GM21619 (cell line): ENCODE results near the gene ZNF280D.
A peak's percentile ranks its signal among the peaks of the same experiment; 100 is the strongest.
"Not testable (repeated sequence)": the region's sequence is repeated elsewhere in the genome, so short reads cannot be mapped to it uniquely, and the experiment has no call there.

Experiments
- ATAC-seq: cut with Tn5 transposase; IDR thresholded peaks from one replicate; pipeline ENCODE4 v1.9.1; 2021; ENCODE audit not compliant: unreplicated experiment

ZNF280D gene, protein sequence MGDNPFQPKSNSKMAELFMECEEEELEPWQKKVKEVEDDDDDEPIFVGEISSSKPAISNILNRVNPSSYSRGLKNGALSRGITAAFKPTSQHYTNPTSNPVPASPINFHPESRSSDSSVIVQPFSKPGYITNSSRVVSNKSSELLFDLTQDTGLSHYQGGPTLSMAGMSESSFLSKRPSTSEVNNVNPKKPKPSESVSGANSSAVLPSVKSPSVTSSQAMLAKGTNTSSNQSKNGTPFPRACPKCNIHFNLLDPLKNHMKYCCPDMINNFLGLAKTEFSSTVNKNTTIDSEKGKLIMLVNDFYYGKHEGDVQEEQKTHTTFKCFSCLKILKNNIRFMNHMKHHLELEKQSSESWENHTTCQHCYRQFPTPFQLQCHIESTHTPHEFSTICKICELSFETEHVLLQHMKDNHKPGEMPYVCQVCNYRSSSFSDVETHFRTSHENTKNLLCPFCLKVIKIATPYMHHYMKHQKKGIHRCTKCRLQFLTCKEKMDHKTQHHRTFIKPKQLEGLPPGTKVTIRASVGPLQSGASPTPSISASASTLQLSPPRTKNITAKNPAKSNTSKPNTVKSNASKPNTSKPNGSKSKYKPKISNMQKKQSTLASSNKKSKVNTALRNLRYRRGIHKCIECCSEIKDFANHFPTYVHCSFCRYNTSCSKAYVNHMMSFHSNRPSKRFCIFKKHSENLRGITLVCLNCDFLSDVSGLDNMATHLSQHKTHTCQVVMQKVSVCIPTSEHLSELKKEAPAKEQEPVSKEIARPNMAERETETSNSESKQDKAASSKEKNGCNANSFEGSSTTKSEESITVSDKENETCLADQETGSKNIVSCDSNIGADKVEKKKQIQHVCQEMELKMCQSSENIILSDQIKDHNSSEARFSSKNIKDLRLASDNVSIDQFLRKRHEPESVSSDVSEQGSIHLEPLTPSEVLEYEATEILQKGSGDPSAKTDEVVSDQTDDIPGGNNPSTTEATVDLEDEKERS

DNA sequence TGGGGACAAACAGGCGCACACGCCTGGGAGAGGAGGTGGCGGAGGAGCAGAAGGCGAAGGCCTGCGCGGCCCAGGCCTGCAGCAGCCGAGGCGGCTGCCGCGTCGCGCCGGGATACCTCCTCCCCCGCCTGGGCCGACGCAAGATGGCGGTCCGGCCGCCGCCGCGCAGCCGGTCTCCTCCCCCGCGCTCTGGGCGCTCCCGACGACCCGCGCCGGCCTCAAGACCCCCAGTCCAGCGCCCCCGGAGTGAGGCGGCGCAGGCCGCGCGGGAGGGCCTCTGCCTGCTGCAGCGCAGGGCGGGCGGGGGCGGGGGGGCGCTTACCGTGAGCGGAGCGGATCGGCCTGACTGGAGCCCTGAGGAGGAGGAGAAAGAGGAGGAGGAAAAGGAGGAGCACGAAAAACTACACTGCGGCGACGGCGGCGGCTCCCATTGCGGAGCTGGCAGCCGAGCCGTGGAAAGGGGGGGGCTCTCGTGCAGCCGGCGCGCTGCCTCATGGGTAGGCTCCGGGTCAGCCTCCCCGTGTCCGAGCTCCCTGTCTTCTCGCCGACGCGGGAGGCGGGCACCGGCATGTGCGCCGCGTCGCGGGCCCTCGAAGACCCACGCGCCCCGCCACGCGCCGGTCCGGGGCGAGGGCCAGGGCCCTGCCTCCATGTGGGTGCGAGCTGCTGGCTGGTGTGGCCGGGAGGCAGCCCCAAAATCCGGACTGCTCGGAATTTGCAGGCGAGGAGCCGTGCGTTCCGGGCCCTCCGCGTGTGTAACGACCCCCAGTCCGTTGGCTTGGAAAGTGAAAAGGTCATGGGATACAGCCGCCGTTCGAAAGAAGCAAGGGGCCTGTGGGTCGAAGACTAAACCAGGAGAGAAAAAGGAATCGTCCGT is at the start of gene ZNF280D:
Gene ZNF280D (minus strand): TSS at position 374 of the 877 bp plus-strand sequence. CDS start 26,400 bp downstream, outside the sequence.
- peak; percentile 66 for ATAC-seq

DNA sequence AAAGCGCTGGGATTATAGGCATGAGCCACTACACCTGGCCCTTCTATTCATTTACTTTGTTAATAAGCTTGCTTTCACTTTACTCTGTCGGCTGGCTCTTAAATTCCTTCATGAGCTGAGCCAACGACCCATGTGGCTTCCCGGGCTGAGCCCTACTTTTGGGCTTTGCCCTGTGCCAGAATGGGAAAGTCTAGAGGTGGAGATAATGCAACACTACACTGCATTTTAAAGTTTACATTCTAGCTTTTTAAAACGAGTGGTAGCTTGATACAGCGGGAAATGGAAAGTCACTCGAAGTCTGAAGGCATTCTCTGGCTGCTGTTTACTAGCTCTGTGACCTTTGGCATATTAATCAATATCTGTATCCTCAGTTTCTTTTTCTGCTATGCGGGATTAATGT is 49.0 kb upstream of the ZNF280D start:
- ATAC-seq, result no peak

DNA sequence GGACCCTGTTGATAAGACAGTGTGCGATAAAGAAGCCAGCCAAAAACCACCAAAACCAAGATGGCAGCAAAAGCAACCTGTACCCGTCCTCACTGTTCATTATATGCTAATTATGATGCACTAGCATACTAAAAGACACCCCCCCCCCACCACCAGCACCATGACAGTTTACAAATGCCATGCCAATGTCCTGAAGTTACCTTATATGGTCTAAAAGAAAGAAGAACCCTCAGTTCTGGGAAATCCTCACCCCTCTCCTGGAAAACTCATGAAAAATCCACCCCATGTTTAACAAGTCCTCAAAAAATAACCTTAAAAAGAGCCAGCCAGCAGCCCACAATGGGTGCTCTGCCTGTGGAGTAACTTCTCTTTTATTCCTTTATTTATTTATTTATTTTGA is 48.4 kb upstream of the ZNF280D start:
- ATAC-seq, result no peak

DNA sequence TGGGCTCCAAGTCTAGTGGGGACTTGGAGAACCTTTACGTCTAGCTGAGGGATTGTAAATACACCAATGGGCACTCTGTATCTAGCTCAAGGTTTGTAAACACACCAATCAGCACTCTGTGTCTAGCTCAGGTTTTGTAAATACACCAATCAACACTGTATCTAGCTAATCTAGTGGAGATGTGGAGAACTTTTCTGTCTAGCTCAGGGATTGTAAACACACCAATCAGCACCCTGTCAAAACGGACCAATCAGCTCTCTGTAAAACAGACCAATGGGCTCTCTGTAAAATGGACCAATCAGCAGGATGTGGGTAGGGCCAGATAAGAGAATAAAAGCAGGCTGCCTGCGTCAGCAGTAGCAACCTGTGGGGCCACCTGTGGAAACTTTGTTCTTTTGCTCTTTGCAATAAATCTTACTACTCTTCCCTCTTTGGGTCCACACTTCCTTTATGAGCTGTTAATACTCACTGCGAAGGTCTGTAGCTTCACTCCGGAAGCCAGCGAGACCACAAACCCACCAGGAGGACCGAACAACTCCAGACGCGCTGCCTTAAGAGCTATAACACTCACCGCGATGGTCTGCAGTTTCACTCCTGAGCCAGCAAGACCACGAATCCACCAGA is 46.9 kb upstream of the ZNF280D start:
- ATAC-seq, result not testable (repeated sequence)

DNA sequence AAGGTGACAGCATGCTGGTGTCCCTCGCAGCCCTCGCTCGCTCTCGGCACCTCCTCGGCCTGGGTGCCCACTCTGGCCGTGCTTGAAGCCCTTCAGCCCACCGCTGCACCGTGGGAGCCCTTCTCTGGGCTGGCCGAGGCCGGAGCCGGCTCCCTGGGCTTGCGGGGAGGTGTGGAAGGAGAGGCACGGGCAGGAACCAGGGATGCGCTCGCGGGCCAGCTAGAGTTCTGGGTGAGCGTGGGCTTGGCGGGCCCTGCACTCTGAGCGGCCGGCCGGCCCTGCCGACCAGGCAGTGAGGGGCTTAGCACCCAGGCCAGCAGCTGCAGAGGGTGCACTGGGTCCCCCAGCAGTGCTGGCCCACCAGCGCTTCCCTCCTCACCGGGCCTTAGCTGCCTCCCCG is 46.1 kb upstream of the ZNF280D start:
- not testable (repeated sequence) for ATAC-seq

DNA sequence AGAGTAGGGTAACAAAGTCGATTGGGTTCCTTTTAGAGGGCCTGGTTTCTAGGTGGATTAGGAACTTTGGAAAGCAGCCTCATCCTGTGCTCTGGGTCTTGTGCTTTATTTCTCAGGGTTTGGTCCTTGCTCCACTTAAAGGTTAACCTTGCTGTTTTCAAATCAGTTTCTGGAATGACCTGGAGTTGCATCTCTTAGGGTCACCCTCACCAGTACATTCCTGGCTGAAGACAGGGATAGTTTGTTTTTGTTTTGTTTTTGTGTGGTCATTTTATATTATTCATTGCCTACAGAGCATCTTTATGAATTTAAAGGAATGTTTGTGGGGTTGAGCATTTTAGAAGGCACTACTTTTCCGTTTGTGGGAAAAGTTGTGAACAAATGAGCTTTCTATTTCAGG is 45.5 kb upstream of the ZNF280D start:
- no peak for ATAC-seq

DNA sequence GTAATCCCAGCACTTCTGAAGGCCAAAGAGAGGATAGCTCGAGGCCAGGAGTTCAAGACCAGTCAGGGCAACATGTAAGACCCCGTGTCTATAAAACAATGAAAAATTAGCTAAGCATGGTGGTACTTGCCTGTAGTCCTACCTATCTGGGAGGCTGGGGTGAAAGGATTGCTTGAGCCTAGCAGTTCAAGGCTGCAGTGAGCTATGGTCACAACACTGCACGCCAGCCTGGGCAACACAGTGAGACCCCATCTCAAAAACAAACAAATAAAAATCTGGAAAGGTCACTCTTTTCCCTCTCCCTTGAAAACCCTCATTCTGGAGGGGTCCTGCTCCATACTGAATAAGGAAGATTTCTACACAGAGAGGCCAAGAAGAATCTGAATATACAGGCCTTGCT is 43.5 kb upstream of the ZNF280D start:
- ATAC-seq, result no peak

DNA sequence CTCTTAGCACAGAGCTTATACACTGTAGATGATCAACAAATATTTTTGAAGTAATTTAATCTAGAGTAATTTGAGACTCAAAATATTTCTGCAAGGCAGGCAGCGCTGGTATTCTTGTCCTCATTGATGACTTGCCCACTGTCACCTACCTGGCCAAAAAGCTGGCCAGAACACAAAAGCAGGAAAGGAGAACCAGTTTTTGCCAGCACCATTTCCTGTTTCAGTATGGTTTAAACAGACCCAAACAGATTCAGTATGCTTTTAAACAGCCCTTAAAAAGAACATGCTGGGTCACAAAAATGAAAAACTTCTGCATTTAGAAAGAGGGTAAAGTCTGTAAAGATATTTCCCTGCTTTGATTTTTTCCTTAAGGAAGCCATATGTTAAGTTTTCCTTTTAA is 42.3 kb upstream of the ZNF280D start:
- no peak for ATAC-seq

DNA sequence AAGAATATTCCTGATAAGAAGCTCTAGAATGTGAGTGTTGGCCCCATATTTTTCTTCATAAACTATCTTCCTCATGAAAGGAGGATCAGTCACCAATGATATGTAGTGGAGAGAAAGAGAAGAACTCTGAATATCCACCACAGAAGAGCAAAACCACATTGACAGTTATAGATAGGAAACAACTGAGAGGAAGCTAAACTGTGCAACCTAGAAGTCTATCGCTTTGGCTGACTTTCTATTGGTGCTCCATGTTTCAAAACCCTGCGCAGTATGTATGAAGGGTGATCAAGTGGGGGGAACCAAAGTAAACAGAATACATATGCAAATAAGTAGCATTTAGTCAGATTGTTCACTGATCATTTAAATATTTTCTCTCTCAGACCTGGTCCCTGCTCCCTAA is 41.0 kb upstream of the ZNF280D start:
- no peak for ATAC-seq

DNA sequence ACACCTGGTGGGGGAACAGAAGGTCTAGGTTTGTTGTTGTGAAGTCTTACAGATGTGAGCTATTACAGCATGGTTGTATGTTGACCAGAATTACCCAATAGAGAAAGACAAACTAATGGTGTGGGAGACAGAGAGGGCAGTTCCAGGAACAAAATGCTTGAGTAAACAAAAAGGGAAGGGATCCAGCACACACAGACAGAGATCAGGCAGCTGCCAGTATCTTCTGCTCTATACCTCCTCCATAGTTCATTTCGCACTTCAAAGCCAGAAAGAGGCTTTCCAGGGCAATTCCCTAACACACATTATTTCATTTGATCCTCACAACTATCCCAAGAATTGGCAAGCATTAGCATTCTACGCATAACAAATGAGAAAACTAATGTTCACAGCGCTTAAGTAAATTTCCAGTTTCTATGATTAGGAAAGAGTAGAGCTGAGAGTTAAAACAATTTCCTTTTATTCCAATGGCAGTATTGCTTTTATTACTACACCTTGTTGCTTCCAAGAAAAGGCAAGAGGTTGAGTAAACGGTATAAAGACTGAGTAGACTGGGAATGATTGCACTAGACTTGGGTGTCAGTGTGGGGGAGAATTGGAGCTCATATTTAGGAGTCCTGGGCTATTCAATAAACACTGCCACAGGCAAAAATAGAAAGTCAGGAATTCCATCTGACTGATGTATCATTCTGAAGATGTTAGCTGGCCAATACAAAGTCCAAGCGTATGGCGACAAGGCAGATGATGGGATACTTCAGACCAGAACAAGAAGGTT is 39.7 kb upstream of the ZNF280D start:
- ATAC-seq, result no peak

DNA sequence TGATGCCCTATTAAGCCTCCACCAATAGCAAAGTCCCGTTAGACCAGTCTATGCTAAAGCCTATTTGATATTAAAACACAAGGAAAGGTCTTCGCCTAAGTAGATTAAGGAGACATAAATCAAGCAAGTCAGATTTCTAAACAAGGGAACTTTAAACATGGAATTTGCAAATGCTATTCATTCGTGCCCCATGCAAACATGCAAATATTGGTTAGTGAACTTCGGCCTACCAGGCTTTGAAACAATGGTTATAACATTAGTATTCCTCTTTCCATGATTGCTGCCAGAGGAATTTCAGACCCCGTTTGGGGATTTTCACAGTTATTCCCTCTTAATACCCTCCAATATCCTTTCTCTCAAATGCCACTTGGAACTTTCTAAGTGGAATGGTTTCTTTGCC is 36.9 kb upstream of the ZNF280D start:
- no peak for ATAC-seq

DNA sequence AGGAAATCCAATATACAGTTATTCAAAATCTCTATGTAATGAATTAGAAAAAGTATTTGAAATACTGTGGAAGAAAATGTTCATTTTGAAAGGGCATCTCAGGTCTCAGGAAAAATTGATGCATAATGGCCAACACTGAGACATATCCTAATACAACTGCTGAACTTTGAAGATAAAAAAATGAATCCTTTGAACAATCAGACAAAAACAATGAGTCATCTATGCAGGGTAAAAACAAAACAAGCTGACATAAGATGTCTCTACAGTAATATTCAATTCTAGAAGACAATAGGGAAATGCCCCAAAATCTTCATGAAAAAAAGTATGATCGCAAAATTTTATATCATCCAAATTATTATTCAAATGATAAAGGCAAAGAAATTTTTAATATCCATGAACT is 34.0 kb upstream of the ZNF280D start:
- no peak for ATAC-seq

DNA sequence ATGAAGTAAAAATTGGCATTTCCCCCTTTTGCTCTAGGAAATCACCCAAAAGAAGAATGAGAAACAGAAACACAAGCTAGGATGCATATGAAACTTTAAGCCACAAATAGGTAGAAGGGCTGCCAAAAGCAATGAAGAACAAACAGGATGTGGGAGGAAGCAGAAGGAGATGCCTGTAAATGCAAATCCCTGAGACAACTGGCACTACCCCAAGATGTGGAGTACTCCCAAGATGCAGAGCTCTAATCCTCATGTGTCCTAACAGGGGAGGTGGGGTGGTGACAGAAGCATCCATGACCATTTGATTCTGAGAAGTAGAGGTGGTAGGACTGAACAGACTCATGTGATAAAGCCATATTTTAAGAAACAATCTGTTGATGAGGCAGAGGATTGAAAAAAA is 31.9 kb upstream of the ZNF280D start:
- no peak for ATAC-seq

DNA sequence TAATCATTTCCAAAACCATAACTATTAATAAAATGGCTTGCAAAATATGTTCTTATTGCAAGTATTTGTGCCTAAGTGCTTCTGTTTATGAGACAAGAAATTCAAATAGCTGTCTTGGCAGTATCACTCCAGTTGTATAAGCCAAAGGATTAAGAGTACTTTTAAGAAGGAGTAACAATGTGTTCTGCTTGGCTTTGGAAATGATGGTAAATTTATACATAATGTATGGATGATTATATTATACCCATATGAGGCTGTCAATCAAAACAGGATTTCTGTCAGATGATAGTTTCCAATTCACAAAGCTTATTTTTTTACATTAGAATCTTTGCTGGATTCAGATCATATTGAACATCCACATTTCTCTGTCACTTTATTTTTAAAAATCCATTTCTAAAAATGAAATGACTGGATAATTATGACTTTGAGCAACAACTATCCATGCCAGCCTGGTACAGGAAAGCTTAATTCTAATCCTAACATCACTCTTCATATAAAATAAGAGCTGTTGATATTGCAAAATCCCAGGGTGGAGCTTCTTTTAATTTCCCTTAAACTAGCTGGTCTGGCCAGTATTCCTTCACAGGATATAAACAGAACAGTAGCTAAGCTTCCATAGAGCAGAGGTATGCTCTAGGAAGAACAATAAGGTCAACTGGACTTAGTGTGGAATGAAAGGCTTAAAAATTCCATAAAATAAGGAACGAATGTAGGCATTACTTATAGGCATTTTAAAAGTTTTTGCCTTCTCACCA is 30.0 kb upstream of the ZNF280D start:
- no peak for ATAC-seq

DNA sequence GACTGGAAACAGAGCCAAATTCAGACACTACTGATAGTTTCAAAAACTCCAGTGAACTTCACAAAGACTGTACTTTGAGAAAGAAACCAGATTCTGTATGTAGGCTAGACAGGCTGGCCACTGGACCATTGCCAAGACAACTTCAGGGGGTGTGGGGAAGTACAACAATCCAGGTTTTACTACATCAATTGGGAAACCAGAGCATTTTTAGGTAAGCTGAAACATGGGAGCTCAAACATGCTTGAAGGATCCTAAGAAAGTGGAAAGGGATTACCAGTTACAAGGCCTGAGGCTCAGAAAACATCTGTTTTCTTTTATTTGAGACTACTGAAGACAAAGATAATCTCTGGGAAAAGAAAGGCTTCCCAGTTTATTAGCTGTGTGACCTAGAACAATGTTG is 26.9 kb upstream of the ZNF280D start:
- ATAC-seq, result no peak

DNA sequence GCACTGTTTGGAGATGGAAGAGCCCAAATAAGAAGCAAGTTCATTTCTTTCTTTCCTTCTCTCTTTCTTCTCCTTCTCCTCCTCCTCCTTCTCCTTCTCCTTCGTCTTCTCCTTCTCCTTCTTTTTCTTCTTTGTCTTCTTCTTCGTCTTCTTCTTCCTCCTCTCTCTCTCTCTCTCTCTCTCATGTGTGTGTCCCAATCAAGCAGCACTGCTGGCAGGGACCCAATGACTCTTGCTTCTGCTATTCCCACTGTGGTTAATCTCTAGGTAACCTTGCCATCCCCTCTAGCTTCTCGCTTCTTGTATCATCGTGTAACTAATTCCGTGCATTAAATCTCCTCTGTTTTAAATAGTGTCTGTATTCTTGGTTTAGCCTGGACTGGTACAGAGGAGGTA is 26.1 kb upstream of the ZNF280D start:
- ATAC-seq, result no peak

DNA sequence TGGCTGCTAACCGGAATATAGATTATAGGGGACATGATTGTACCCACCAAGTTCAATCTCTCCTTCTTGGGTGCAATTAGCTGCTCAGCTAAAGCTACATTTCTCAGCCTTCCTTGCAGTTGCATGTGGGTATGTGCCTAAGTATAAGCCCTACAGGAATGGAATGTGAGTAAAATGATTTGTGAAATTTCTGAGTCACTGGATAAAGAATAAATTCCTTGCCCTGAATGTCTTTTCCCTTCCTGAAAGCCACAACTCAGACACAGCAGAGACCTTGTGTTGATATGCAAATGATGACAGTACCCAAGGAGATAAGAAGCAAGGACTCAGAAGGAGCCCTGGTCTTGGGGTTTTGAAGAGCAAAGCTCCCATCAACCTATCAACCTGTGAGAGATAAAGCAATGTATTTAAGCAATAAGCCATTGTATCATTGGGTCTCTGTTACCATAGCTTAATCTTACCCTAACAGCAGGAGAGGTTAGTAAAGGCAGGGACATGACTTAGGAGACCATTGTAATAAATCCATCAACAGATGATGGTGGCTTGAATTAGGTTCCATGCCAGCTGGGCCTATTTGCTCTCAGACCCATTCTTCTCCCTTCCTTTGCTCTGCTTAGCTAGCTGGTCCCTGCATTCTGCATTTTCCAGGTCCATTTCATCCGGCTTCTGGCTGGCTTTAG is 25.6 kb upstream of the ZNF280D start:
- ATAC-seq, result no peak

DNA sequence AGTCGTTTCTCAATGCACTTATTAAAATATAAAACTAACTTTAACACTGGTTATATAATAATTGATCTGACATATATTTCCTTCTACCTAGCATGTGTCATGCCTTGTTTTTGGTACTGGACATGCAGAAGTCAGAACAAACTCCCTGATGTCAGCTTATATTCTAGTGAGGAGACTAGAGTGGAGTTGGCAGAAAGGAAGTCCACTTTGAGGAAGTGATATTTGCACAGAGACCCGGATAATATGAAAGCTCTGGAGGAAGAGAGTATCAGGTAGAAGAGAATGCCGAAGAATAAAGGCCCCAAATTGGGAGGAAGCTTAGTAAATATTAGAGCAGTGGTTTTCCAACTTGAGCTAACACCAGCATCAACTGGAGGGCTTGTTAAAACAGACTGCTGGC is 24.6 kb upstream of the ZNF280D start:
- ATAC-seq, result no peak
